ENCODE data around the gene PLEKHA3.
"Not testable (repeated sequence)": the region's sequence is repeated elsewhere in the genome, so short reads cannot be mapped to it uniquely, and the experiment has no call there.

Gene PLEKHA3

GRCh38 chr2:178521304-178522150 lies 41.3 kb downstream of the PLEKHA3 start:
- Histone ChIP-seq H3K4me1 (ENCODE audit: insufficient read depth, low read length) (no peaks in the 10 kb centered on the region), H3K4me3 (ENCODE audit: low read length) (no peak overlapping the region), H3K27me3 (ENCODE audit: insufficient read depth, low read length) (no peaks in the 10 kb centered on the region), H3K9me3 (ENCODE audit: low read length) (no peaks in the 10 kb centered on the region), H3K36me3 (ENCODE audit: insufficient read depth, low read length) (peaks cover 8% of the 10 kb centered on the region), H2AFZ (ENCODE audit: low read depth, low read length) (no peak overlapping the region)

- peak overlapping the region; percentile 82 for H3K4me3 ChIP-seq (ENCODE audit: low read length)
- no peaks in the 10 kb centered on the region for H3K27me3 ChIP-seq (ENCODE audit: insufficient read depth, low read length)
Measured at GRCh38 chr2:178522950-178523595, 42.8 kb downstream of the PLEKHA3 start.

DNA sequence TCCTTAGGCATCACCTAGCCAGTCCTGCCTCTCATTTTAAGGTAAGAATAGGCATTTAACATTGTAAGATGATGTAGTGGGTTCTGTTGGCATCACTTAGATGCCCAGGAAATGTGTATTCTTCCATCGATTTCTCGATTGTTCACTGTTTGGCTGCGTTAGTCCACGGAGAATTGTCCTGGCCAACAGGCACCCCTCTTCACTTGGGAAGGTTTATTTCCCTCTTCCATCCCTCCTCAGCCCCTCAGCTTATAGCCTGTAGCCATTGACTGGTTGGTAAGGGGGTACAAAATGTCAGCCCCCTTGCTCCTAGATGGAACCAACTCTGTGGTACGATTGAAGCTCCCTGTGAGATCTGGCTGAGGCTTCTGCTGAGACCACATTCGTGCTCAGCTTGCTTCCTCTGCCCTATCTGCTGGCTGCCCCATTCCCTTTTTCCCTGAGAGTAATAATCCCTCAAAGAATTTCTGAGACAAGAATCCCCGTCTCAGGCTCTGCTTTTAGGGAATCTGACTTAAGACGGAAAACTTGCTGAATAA lies 43.4 kb downstream of the PLEKHA3 start:
- Histone ChIP-seq H2AFZ (ENCODE audit: low read depth, low read length) (peak overlapping the region; percentile 7), H3K4me3 (ENCODE audit: low read length) (peak overlapping the region; percentile 82), H3K9me3 (ENCODE audit: low read length) (no peaks in the 10 kb centered on the region), H3K36me3 (ENCODE audit: insufficient read depth, low read length) (peaks cover under 1% of the 10 kb centered on the region), H3K27me3 (ENCODE audit: insufficient read depth, low read length) (no peaks in the 10 kb centered on the region), H3K4me1 (ENCODE audit: insufficient read depth, low read length) (no peaks in the 10 kb centered on the region)

More at GRCh38 chr2:178522950-178523595, 42.8 kb downstream of the PLEKHA3 start:
- H3K4me1 ChIP-seq (ENCODE audit: insufficient read depth, low read length) = no peaks in the 10 kb centered on the region
- H3K9me3 ChIP-seq (ENCODE audit: low read length) = no peaks in the 10 kb centered on the region
- H2AFZ ChIP-seq (ENCODE audit: low read depth, low read length) = peak overlapping the region; percentile 92
- H3K36me3 ChIP-seq (ENCODE audit: insufficient read depth, low read length) = peaks cover 7% of the 10 kb centered on the region

- H3K9me3 ChIP-seq (ENCODE audit: low read length); H3K36me3 ChIP-seq (ENCODE audit: insufficient read depth, low read length); H3K4me1 ChIP-seq (ENCODE audit: insufficient read depth, low read length); H2AFZ ChIP-seq (ENCODE audit: low read depth, low read length); H3K27me3 ChIP-seq (ENCODE audit: insufficient read depth, low read length); H3K4me3 ChIP-seq (ENCODE audit: low read length): not testable (repeated sequence)
Measured at GRCh38 chr2:178525010-178525409, 44.8 kb downstream of the PLEKHA3 start.

- H3K27me3 ChIP-seq (ENCODE audit: insufficient read depth, low read length); H3K9me3 ChIP-seq (ENCODE audit: low read length); H2AFZ ChIP-seq (ENCODE audit: low read depth, low read length); H3K36me3 ChIP-seq (ENCODE audit: insufficient read depth, low read length); H3K4me3 ChIP-seq (ENCODE audit: low read length); H3K4me1 ChIP-seq (ENCODE audit: insufficient read depth, low read length): not testable (repeated sequence)
Measured at GRCh38 chr2:178525460-178525859, 45.2 kb downstream of the PLEKHA3 start.

DNA sequence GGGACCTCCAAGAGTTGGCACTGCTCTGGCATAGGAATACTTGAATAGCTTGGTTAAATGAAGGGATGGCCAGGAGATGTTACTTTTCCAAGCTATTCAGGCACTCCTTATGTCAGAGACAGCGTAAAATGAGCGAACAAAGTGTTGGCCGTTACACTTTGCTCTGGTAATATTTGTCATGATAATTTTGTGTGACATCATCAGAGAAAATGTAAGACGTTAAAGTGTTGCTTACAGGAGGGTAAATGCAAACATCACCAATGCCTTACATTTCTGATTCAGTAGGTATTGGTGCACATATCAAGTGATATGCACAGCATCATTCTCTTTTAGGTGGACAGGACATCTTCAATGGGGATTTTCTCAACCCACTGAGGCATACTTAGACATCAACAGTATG lies 46.0 kb downstream of the PLEKHA3 start:
- H3K27me3 ChIP-seq (ENCODE audit: insufficient read depth, low read length) = no peaks in the 10 kb centered on the region
- no peaks in the 10 kb centered on the region for H3K4me1 ChIP-seq (ENCODE audit: insufficient read depth, low read length)
- no peaks in the 10 kb centered on the region for H3K9me3 ChIP-seq (ENCODE audit: low read length)
- H3K4me3 ChIP-seq (ENCODE audit: low read length) = no peak overlapping the region
- H2AFZ ChIP-seq (ENCODE audit: low read depth, low read length) = no peak overlapping the region
- peaks cover 5% of the 10 kb centered on the region for H3K36me3 ChIP-seq (ENCODE audit: insufficient read depth, low read length)

GRCh38 chr2:178527592-178527991 lies 47.3 kb downstream of the PLEKHA3 start:
- Histone ChIP-seq H3K36me3 (ENCODE audit: insufficient read depth, low read length) (peaks cover 17% of the 10 kb centered on the region), H3K27me3 (ENCODE audit: insufficient read depth, low read length) (no peaks in the 10 kb centered on the region), H3K4me3 (ENCODE audit: low read length) (no peak overlapping the region), H3K4me1 (ENCODE audit: insufficient read depth, low read length) (no peaks in the 10 kb centered on the region), H3K9me3 (ENCODE audit: low read length) (peaks cover 3% of the 10 kb centered on the region), H2AFZ (ENCODE audit: low read depth, low read length) (no peak overlapping the region)

DNA sequence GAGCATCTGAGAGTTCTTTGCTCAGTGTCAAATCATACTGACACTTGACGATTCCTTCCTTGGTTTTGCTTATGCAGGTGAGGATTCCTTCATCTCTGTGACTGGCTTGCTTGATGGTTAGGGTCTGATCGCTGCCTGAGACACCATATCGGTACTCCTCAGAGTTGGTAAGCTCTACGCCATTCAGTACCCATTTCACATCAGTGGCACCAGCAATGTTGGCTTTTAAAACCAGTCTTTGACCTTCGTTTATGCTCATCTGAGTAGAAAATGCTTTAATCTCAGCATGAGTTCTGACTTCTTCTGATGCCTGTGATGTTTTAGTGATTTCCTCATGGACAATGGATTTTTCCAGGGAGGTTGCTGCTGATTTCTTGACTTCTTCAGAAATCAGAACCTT lies 48.4 kb downstream of the PLEKHA3 start:
- Histone ChIP-seq H3K27me3 (ENCODE audit: insufficient read depth, low read length) (no peaks in the 10 kb centered on the region), H3K4me1 (ENCODE audit: insufficient read depth, low read length) (no peaks in the 10 kb centered on the region), H3K9me3 (ENCODE audit: low read length) (peaks cover 3% of the 10 kb centered on the region), H3K36me3 (ENCODE audit: insufficient read depth, low read length) (peaks cover 25% of the 10 kb centered on the region), H3K4me3 (ENCODE audit: low read length) (no peak overlapping the region), H2AFZ (ENCODE audit: low read depth, low read length) (no peak overlapping the region)

DNA sequence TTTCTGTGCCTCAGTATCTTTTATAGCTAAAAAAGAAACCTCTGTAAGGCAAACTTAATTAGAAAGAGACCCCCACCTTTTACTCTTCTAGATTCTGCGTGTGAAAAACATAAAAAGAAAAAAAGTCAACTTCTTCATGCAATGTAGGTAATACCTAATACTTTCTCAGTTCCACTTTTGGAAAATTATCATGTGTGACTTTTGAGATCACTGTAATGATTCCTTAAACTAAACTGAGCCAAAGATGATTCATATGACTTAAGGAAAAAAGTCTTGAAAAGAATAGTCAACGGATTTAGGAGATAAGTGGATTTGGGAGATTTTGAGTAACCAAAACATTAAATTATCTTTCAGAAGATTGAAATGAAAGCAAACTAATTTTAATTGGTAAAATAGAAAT lies 48.9 kb downstream of the PLEKHA3 start:
- no peaks in the 10 kb centered on the region for H3K27me3 ChIP-seq (ENCODE audit: insufficient read depth, low read length)

GRCh38 chr2:178530131-178530530 lies 49.9 kb downstream of the PLEKHA3 start:
- peaks cover 3% of the 10 kb centered on the region for H3K9me3 ChIP-seq (ENCODE audit: low read length)
- H3K4me3 ChIP-seq (ENCODE audit: low read length) = no peak overlapping the region
- H2AFZ ChIP-seq (ENCODE audit: low read depth, low read length) = no peak overlapping the region
- H3K4me1 ChIP-seq (ENCODE audit: insufficient read depth, low read length) = no peaks in the 10 kb centered on the region
- peaks cover 33% of the 10 kb centered on the region for H3K36me3 ChIP-seq (ENCODE audit: insufficient read depth, low read length)
- no peaks in the 10 kb centered on the region for H3K27me3 ChIP-seq (ENCODE audit: insufficient read depth, low read length)

More for the DNA sequence above, 48.9 kb downstream of the PLEKHA3 start:
- Histone ChIP-seq H3K4me3 (ENCODE audit: low read length) (no peak overlapping the region), H3K4me1 (ENCODE audit: insufficient read depth, low read length) (no peaks in the 10 kb centered on the region), H3K9me3 (ENCODE audit: low read length) (peaks cover 3% of the 10 kb centered on the region), H2AFZ (ENCODE audit: low read depth, low read length) (no peak overlapping the region), H3K36me3 (ENCODE audit: insufficient read depth, low read length) (peaks cover 31% of the 10 kb centered on the region)

GRCh38 chr2:178530625-178531142 lies 50.4 kb downstream of the PLEKHA3 start:
- Histone ChIP-seq H3K4me3 (ENCODE audit: low read length) (no peak overlapping the region), H2AFZ (ENCODE audit: low read depth, low read length) (no peak overlapping the region), H3K9me3 (ENCODE audit: low read length) (peaks cover 3% of the 10 kb centered on the region), H3K4me1 (ENCODE audit: insufficient read depth, low read length) (no peaks in the 10 kb centered on the region), H3K27me3 (ENCODE audit: insufficient read depth, low read length) (no peaks in the 10 kb centered on the region), H3K36me3 (ENCODE audit: insufficient read depth, low read length) (peaks cover 33% of the 10 kb centered on the region)

- Histone ChIP-seq H3K36me3 (ENCODE audit: insufficient read depth, low read length) (peaks cover 33% of the 10 kb centered on the region), H3K4me3 (ENCODE audit: low read length) (no peak overlapping the region), H3K27me3 (ENCODE audit: insufficient read depth, low read length) (no peaks in the 10 kb centered on the region), H2AFZ (ENCODE audit: low read depth, low read length) (no peak overlapping the region), H3K4me1 (ENCODE audit: insufficient read depth, low read length) (no peaks in the 10 kb centered on the region), H3K9me3 (ENCODE audit: low read length) (peaks cover 3% of the 10 kb centered on the region)
Measured at GRCh38 chr2:178531168-178531567, 50.9 kb downstream of the PLEKHA3 start.

DNA sequence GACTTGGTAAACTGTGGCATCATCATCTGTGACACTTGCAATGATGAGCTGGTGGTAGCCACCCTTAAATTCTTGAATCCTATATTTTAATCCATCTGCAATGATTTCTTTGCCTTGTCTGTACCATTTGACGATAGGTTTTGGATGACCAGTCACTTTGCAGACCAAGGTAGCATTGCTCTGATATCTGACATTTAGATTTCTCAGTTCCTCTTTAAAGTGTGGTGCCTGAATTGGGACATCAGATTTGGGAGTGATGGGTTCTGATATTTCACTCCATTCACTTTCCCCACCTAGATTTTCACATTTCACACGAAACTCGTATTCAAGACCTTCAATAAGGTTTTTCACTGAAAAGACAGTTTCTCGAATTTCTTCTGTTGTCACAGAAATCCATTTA lies 55.8 kb downstream of the PLEKHA3 start:
- H3K4me3 ChIP-seq (ENCODE audit: low read length) = no peak overlapping the region
- H3K27me3 ChIP-seq (ENCODE audit: insufficient read depth, low read length) = no peaks in the 10 kb centered on the region
- peaks cover 55% of the 10 kb centered on the region for H3K36me3 ChIP-seq (ENCODE audit: insufficient read depth, low read length)
- H2AFZ ChIP-seq (ENCODE audit: low read depth, low read length) = no peak overlapping the region
- H3K9me3 ChIP-seq (ENCODE audit: low read length) = peaks cover 6% of the 10 kb centered on the region
- H3K4me1 ChIP-seq (ENCODE audit: insufficient read depth, low read length) = no peaks in the 10 kb centered on the region

Data from neuron (in vitro differentiated cells).